SK-N-MC (cell line): ENCODE results near the gene NUTM2G.
"Not testable (repeated sequence)": the region's sequence is repeated elsewhere in the genome, so short reads cannot be mapped to it uniquely, and the experiment has no call there.

Experiments used
- EZH2 ChIP-seq: fragments of 200-600 bp; sonication (generic); IDR thresholded peaks from one replicate; pipeline ENCODE4 v1.6.1; 2017; ENCODE audit warnings: antibody characterized with exemption
- POLR2AphosphoS5 ChIP-seq: IDR thresholded peaks from 2 replicates; pipeline ENCODE4 v1.6.1; 2012; ENCODE audit warnings: mild to moderate bottlenecking, low read depth, low read length, borderline replicate concordance

DNA sequence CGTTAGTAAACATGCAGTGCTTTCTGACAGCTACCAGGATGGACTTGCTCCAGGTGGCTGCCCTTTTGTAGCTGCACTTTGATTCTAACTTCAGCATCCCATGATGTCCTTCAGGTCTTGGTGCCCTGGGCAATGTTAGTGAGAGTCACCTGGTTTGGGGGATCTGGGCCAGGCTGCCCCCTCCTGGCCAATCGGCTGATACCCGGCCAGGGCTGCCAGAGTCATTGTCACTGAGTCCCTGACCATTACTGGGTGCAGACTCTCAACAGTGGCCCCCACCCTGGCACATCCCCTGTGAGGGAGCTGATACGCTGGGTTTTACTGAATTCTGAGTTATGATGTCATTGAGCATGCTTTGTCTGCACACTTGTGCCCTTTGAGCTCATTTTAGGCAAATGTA is 13.5 kb downstream of the NUTM2G start:
- TF ChIP-seq EZH2, POLR2AphosphoS5: not testable (repeated sequence)
